NCI-H526 (cell line): ENCODE data around the gene SPTBN5.
"Not testable (repeated sequence)": the region's sequence is repeated elsewhere in the genome, so short reads cannot be mapped to it uniquely, and the experiment has no call there.

Experiments
- DNase-seq, 2 experiments: peaks; one replicate each; lab custom pipeline; 2025; lab: John Stamatoyannopoulos, UW

SPTBN5 gene

GRCh38 chr15:41847206-41847605 lies 46.6 kb downstream of the SPTBN5 start:
- no peak for DNase-seq

GRCh38 chr15:41844814-41845213 lies 49.0 kb downstream of the SPTBN5 start:
- no peak for DNase-seq

- no peak for DNase-seq
These were observed 50.3 kb downstream of the SPTBN5 start for GRCh38 chr15:41843571-41843970.

- DNase-seq, result no peak
These were observed 51.6 kb downstream of the SPTBN5 start for GRCh38 chr15:41842229-41842628.

- no peak for DNase-seq
These were observed 52.7 kb downstream of the SPTBN5 start for GRCh38 chr15:41841131-41841530.

- DNase-seq, result no peak
These were observed 53.2 kb downstream of the SPTBN5 start for GRCh38 chr15:41840673-41841072.

- no peak for DNase-seq
These were observed 53.9 kb downstream of the SPTBN5 start for GRCh38 chr15:41839781-41840491.

- no peak for DNase-seq
These were observed 55.4 kb downstream of the SPTBN5 start, which contains the start of gene PLA2G4B for GRCh38 chr15:41838400-41838897. TSS of gene PLA2G4B (plus strand) at chr15:41838847. CDS start at chr15:41838914, 67 bp downstream.

- DNase-seq, result no peak
These were observed 57.0 kb downstream of the SPTBN5 start for GRCh38 chr15:41836713-41837454.

GRCh38 chr15:41836073-41836472 lies 57.8 kb downstream of the SPTBN5 start:
- DNase-seq, result no peak

- no peak for DNase-seq
These were observed 59.8 kb downstream of the SPTBN5 start for GRCh38 chr15:41834096-41834495.

- peak in 1 of 2 experiments; percentile 38 for DNase-seq
These were observed 61.0 kb downstream of the SPTBN5 start for GRCh38 chr15:41832875-41833274.

- DNase-seq, result no peak
These were observed 61.6 kb downstream of the SPTBN5 start for GRCh38 chr15:41832208-41832607.

- not testable (repeated sequence) for DNase-seq
These were observed 62.6 kb downstream of the SPTBN5 start for GRCh38 chr15:41831291-41831690.

- DNase-seq, result no peak
These were observed 63.8 kb downstream of the SPTBN5 start for GRCh38 chr15:41829959-41830646.

GRCh38 chr15:41828807-41829141 lies 65.1 kb downstream of the SPTBN5 start:
- no peak for DNase-seq

- peak; percentile 37 to 92 for DNase-seq
These were observed 65.7 kb downstream of the SPTBN5 start, which contains the start of gene JMJD7 for GRCh38 chr15:41827880-41828806. TSS of gene JMJD7 (plus strand) at chr15:41828092. CDS start at chr15:41828125, 33 bp downstream.

- DNase-seq, result peak; percentile 6 to 50
These were observed 66.5 kb downstream of the SPTBN5 start for GRCh38 chr15:41827290-41827879.

- no peak for DNase-seq
These were observed 68.0 kb downstream of the SPTBN5 start for GRCh38 chr15:41825572-41826535.

GRCh38 chr15:41825145-41825544 lies 68.7 kb downstream of the SPTBN5 start:
- DNase-seq, result no peak
